ENCODE data around the gene IFNL1. TPM values are rescaled to one million over a fixed set of nuclear protein-coding genes. Genes with fewer than 3 reads are reported as not detected.
A peak's percentile ranks its signal among the peaks of the same experiment; 100 is the strongest.
"Not testable (repeated sequence)": the region's sequence is repeated elsewhere in the genome, so short reads cannot be mapped to it uniquely, and the experiment has no call there.

The IFNL1 gene
- total RNA-seq, 2 donors from 2014 or later, result not detected

DNA sequence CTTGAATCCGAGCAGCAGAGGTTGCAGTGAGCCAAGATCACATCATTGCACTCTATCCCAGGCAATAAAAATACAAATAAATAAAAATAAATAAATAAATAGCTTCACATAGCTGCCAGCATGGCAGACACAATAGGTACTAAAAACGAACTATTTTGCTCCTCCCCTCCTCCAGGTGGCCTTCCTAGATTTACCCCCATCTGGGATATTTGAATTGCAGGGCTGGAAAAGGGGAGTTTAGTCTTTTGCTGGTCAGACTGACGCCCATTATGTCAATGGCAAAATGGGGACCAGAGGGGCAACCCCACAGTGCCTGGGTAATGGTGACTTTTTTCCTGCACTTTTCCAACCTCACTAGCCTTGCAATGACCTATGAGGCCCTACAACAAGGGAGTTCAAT, 40.3 kb downstream of the IFNL1 start:
- H3K4me3 Mint-ChIP-seq, result peak overlapping the region; percentile 99
- no peaks in the 10 kb centered on the region for H3K27me3 Mint-ChIP-seq
- H3K27ac Mint-ChIP-seq, result peak overlapping the region; percentile 99
- H3K9me3 ChIP-seq (ENCODE audit: control insufficient read depth, low read length, poor library complexity, severe bottlenecking), result no peaks in the 10 kb centered on the region
- peaks cover 6% of the 10 kb centered on the region for H3K36me3 Mint-ChIP-seq (ENCODE audit: low read depth)
- DNase-seq, result no peak
- no peak for ATAC-seq
- H3K4me1 Mint-ChIP-seq, result peaks cover 45% of the 10 kb centered on the region

DNA sequence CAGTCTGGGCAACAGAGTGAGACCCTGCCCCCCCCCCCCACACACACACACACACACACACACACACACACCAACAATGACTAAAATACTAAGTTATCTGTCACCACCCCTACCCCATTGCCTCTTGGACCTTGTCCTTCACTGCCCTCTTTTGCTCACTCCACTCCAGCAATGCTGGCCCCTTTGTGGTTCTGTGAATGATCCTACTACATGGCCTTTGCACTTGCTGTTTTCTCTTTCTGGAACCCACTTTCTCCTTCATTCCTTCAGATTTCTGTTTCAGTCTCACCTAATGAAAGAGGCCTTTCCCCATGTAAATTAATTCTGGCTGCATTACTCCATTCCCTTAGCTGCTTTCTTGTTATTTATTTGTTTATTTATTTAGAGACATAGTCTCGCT, 43.5 kb downstream of the IFNL1 start:
- peaks cover 58% of the 10 kb centered on the region for H3K4me1 Mint-ChIP-seq
- no peak for DNase-seq
- ATAC-seq, result no peak
- H3K4me3 Mint-ChIP-seq, result no peak overlapping the region
- H3K27me3 Mint-ChIP-seq, result no peaks in the 10 kb centered on the region
- H3K36me3 Mint-ChIP-seq (ENCODE audit: low read depth), result peaks cover 11% of the 10 kb centered on the region
- no peaks in the 10 kb centered on the region for H3K9me3 ChIP-seq (ENCODE audit: control insufficient read depth, low read length, poor library complexity, severe bottlenecking)
- H3K27ac Mint-ChIP-seq, result peak overlapping the region; percentile 90

DNA sequence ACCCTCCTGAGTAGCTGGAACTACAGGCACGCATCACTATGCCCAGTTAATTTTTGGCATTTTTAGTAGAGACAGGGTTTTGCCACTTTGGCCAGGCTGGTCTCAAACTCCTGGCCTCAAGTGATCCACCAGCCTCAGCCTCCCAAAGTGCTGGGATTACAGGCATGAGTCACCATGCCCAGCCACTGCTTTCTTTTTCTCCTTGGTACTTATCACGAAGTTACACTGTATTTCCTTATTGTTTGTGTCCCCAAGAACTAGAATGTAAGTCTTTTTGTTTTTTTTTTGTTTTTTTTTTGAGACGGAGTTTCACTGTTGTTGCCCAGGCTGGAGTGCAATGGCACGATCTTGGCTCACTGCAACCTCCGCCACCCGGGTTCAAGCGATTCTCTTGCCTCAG, 43.9 kb downstream of the IFNL1 start:
- peak overlapping the region; percentile 98 for H3K27ac Mint-ChIP-seq
- peaks cover 60% of the 10 kb centered on the region for H3K4me1 Mint-ChIP-seq
- peak overlapping the region; percentile 99 for H3K4me3 Mint-ChIP-seq
- not testable (repeated sequence) for H3K27me3 Mint-ChIP-seq; DNase-seq; H3K36me3 Mint-ChIP-seq (ENCODE audit: low read depth); ATAC-seq; H3K9me3 ChIP-seq (ENCODE audit: control insufficient read depth, low read length, poor library complexity, severe bottlenecking)

DNA sequence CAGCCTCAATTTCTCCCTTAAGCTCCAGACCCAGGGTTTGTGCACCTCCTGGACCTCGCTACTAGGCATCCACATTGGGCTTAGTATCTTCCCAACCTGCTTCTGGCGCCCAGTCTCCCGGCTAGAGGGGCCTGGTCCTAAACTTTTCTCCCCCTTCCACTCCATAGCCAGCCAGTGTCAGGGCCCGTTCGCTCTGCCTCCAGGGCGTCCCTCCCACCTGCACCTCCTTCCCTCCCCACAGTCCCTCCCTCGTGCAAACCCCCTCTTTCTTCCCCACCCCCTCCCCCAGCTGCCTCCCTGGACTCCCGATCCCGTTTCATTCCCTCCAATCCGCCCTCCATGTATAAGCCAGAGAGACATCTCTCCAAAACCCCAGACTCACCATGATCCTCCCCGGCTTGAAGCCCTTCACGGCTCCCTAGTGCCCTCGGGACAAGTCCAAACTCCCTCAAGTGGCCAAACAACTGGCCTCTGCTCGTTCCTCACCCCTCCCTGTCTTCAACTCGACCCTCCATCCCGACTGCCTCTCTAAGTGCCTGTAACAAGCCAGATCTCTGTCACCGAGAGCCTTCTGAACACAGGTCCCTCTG, 45.0 kb downstream of the IFNL1 start:
- Mint-ChIP-seq H3K4me3 (peak overlapping the region; percentile 99), H3K27me3 (no peaks in the 10 kb centered on the region), H3K27ac (peak overlapping the region; percentile 98), H3K36me3 (ENCODE audit: low read depth) (peaks cover 8% of the 10 kb centered on the region), H3K4me1 (peaks cover 63% of the 10 kb centered on the region)
- no peaks in the 10 kb centered on the region for H3K9me3 ChIP-seq (ENCODE audit: control insufficient read depth, low read length, poor library complexity, severe bottlenecking)
- DNase-seq (peak in 1 of 3 donors; percentile 21), ATAC-seq (no peak)

DNA sequence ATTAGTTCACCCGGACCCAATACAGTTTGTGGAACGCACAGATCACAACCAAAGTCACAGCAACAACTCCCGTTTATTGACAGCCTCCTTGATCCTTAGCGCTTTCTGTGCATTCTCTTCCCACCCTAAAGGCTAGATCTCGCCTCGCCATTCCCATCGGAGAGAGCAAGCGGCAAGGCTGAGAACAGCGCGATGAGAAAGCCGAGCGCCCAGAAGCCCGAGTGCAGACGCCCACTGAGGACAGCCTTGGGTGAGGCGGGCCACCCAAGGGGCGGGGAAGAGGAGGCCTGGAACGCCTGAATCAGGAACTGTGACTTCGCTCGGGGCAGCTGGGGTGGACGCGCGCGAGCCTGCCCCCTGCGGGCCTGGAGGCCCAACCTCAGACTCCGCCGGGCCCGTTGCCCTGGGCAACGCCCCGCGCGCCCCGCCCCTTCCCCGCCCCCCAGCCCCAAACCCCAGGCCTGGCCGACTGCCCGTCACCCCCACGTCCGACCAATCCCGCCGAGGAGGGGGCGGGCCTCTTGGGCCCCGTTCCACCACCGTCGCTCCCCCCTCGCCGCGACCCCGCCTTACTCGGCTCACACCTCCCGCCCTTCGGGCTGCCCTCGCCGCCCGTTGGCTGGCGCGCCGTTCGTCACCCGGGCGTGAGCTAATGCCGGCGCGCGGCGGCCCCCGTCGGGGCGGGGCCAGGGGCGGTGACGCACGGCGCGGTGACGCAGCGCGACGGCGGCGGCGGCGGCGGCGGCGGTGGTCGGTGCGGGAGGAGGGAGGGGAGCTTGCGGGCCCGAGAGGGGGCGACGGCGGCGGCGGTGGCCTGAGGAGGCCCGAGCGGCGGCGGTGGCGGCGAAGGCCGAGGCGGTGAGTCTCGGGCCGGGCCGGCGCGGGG, 45.8 kb downstream of the IFNL1 start, which contains the start of gene SAMD4B:
Gene SAMD4B, plus strand, starts transcription at position 703 of the 886 bp plus-strand sequence. CDS start 14,473 bp downstream, outside the sequence.
- H3K4me3 Mint-ChIP-seq, result peak within 1 kb of the TSS; percentile 99
- no peaks in the 10 kb centered on the region for H3K9me3 ChIP-seq (ENCODE audit: control insufficient read depth, low read length, poor library complexity, severe bottlenecking)
- peak within 1 kb of the TSS; percentile 98 for H3K27ac Mint-ChIP-seq
- peaks cover 66% of the 10 kb centered on the region for H3K4me1 Mint-ChIP-seq
- H3K27me3 Mint-ChIP-seq, result no peaks in the 10 kb centered on the region
- H3K36me3 Mint-ChIP-seq (ENCODE audit: low read depth), result peaks cover 8% of the 10 kb centered on the region
- peak; percentile 90 for ATAC-seq
- peak; percentile 99 to 100 (median 100) for DNase-seq

DNA sequence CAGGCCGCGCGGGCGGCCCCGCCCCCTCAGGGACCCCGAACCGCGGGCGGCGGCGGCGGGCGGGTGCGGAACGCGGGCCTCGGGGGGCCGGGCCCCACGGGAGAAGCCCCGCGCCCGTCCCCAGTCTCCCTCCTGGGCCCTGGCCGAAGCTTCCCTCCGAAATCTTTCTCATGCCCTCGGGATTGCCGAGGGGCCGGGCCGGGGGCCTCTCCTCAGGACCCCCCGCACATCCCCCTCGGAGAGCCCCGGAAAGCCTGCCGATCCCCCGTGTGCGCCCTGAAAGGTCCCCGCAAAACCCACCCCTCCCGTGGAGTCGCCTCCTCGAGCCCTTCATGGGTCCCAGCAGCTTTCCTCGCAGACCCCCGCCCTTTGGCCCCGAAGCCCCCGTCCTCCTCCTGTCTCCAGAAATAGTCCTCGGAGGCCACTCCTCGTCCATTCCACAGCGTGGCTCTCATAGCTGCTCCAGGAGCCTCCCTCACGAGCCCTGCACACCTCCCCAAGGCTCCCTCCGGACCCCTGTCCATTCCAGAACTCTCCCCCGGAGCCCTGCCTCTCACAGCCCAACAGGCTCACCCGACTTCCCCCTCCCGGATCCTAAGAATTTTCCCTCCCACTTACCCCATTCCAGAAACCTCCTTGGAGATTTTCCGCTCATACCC, 46.6 kb downstream of the IFNL1 start:
- no peaks in the 10 kb centered on the region for H3K9me3 ChIP-seq (ENCODE audit: control insufficient read depth, low read length, poor library complexity, severe bottlenecking)
- peak overlapping the region; percentile 89 for H3K4me3 Mint-ChIP-seq
- no peak for DNase-seq
- H3K27ac Mint-ChIP-seq, result peak overlapping the region; percentile 95
- H3K36me3 Mint-ChIP-seq (ENCODE audit: low read depth), result peaks cover 11% of the 10 kb centered on the region
- H3K27me3 Mint-ChIP-seq, result no peaks in the 10 kb centered on the region
- peaks cover 64% of the 10 kb centered on the region for H3K4me1 Mint-ChIP-seq
- no peak for ATAC-seq

DNA sequence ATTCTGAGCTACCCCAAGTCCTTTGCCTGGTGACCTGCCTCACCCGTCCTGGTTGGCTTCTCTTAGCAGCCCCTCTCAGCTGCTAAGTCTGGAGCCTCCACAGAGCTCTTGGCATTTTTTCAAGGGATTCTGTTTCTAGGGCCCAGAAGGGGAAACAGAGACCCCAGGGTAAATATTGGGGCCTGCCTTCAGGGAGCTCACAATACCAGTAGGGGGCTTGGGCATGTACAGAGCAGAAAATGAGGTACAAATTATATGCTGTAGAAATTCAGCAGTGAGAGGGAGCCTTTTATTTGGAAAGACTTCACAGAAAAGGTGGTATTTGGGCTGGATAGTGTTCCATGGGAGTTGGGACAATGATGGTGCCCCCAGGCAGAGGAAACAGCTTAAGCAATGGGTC, 49.7 kb downstream of the IFNL1 start:
- Mint-ChIP-seq H3K36me3 (ENCODE audit: low read depth) (peaks cover 19% of the 10 kb centered on the region), H3K4me3 (no peak overlapping the region)

DNA sequence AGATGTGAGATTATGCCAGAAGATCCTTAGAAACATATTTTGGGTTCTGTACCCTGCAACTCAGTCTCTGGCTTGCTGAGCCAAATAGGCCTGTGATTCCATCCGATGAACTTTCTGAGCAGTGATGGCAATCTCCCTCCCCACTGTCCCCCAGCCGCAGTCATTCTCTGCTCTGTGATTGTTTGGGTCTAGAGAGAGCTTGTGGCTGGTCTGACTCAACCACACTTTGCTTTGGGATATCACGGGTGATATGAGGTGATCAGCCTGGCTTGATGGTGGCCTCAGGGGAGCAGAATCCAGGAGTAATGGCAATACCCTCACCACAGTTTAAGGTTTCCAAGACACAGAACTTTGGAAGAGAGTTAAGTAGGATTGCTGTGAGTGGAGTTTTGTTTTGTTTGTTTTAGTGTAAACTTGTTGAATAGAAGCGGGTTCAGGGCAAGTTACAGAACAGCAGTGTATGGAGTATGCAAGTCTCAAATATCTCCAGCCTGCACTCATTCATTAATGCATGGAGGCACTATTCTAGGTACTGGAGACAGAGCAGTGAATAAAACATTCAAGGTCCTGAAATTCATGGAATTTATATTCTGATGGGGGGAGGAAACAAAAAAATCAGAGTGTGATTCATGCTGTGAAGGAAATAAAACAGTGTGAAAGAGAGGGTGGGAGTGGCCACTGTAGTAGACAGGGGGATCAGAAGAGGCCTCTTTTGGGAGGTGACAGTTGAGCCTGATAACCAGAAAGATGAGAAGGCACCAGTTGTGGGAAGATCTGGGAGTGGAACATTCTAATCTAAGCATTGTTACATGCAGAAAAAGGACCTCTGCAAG, 51.3 kb downstream of the IFNL1 start:
- ATAC-seq, result no peak
- no peak for DNase-seq
- no peaks in the 10 kb centered on the region for H3K9me3 ChIP-seq (ENCODE audit: control insufficient read depth, low read length, poor library complexity, severe bottlenecking)
- peaks cover 60% of the 10 kb centered on the region for H3K4me1 Mint-ChIP-seq
- H3K27me3 Mint-ChIP-seq, result no peaks in the 10 kb centered on the region
- H3K27ac Mint-ChIP-seq, result peak overlapping the region; percentile 88
- H3K36me3 Mint-ChIP-seq (ENCODE audit: low read depth), result peaks cover 19% of the 10 kb centered on the region
- no peak overlapping the region for H3K4me3 Mint-ChIP-seq

More for the DNA sequence above, 49.7 kb downstream of the IFNL1 start:
- H3K9me3 ChIP-seq (ENCODE audit: control insufficient read depth, low read length, poor library complexity, severe bottlenecking), result no peaks in the 10 kb centered on the region
- ATAC-seq (no peak), DNase-seq (no peak)
- Mint-ChIP-seq H3K27me3 (no peaks in the 10 kb centered on the region), H3K27ac (peak overlapping the region; percentile 29), H3K4me1 (peaks cover 63% of the 10 kb centered on the region)

Other genes with a start within 250 kb of the IFNL1 start
- not detected for gene ACP7, start 212.0 kb upstream of the IFNL1 start, total RNA-seq
- 1 to 10 TPM; 9.6 to 9.7 TPM for gene PAK4, start 170.6 kb upstream of the IFNL1 start, total RNA-seq
- not detected for gene NCCRP1, start 99.4 kb upstream of the IFNL1 start, total RNA-seq
- gene SYCN, start 92.1 kb upstream of the IFNL1 start, total RNA-seq, result not detected
- gene IFNL3, start 51.4 kb upstream of the IFNL1 start, total RNA-seq, result not detected
- not detected for gene IFNL4, start 47.6 kb upstream of the IFNL1 start, total RNA-seq
- not detected for gene IFNL2, start 28.0 kb upstream of the IFNL1 start, total RNA-seq
- gene LRFN1, start 24.5 kb downstream of the IFNL1 start, total RNA-seq, result 1 to 10 TPM; 2.2 to 3.7 TPM
- 100 to 1,000 TPM; 351 to 377 TPM for gene GMFG, start 39.6 kb downstream of the IFNL1 start, total RNA-seq
- gene SAMD4B, start 46.0 kb downstream of the IFNL1 start, total RNA-seq, result 10 to 100 TPM; 64.2 to 93.2 TPM
- gene PAF1, start 94.7 kb downstream of the IFNL1 start, total RNA-seq, result 100 to 1,000 TPM; 113 to 127 TPM
- gene MED29, start 95.0 kb downstream of the IFNL1 start, total RNA-seq, result 10 to 100 TPM; 43.4 to 43.6 TPM
- gene ZFP36, start 110.4 kb downstream of the IFNL1 start, total RNA-seq, result 1,000 to 10,000 TPM; 1,082 to 1,318 TPM
- 100 to 1,000 TPM; 119 to 129 TPM for gene PLEKHG2, start 116.3 kb downstream of the IFNL1 start, total RNA-seq
- 1,000 to 10,000 TPM; 3,790 to 3,904 TPM for gene RPS16, start 139.5 kb downstream of the IFNL1 start, total RNA-seq
- gene SUPT5H, start 149.2 kb downstream of the IFNL1 start, total RNA-seq, result 100 to 1,000 TPM; 346 to 352 TPM
- gene TIMM50, start 184.4 kb downstream of the IFNL1 start, total RNA-seq, result 10 to 100 TPM; 44.9 to 53.0 TPM
- not detected for gene DLL3, start 202.5 kb downstream of the IFNL1 start, total RNA-seq
- gene SELENOV, start 218.7 kb downstream of the IFNL1 start, total RNA-seq, result not detected
- gene EID2B, start 236.4 kb downstream of the IFNL1 start, total RNA-seq, result 1 to 10 TPM; 3.9 to 4.9 TPM
- gene EID2, start 243.8 kb downstream of the IFNL1 start, total RNA-seq, result 10 to 100 TPM; 14.4 to 15.1 TPM

Data from T-helper 17 cell (primary cell).